Mucosa of stomach (tissue), 1 donor: ENCODE data around the gene PLEKHG3.

Source experiments
- H3K27me3 ChIP-seq: one replicate; pipeline ENCODE4 v1.7.0; 2013; ENCODE audit warnings: mild to moderate bottlenecking, low read length; ENCODE audit not compliant: control insufficient read depth, insufficient read depth
- H3K36me3 ChIP-seq: one replicate; pipeline ENCODE4 v1.7.0; 2013; ENCODE audit warnings: low read length; ENCODE audit not compliant: control insufficient read depth, insufficient read depth
- H3K4me1 ChIP-seq: one replicate; pipeline ENCODE4 v1.7.0; 2013; ENCODE audit warnings: mild to moderate bottlenecking, low read length; ENCODE audit not compliant: control insufficient read depth, insufficient read depth
- H3K4me3 ChIP-seq: one replicate; pipeline ENCODE4 v1.7.0; 2013; ENCODE audit warnings: low read length
- H3K9ac ChIP-seq: one replicate; pipeline ENCODE4 v1.7.0; 2013; ENCODE audit warnings: mild to moderate bottlenecking, low read length, moderate library complexity
- H3K9me3 ChIP-seq: one replicate; pipeline ENCODE4 v1.7.0; 2013; ENCODE audit warnings: mild to moderate bottlenecking, low read length, moderate library complexity; ENCODE audit not compliant: control insufficient read depth
- donor health status: Pancreatic carcinoma.

PLEKHG3 gene

GRCh38 chr14:64792871-64793560 lies 88.8 kb downstream of the PLEKHG3 start:
- H3K27me3 ChIP-seq, result no peaks in the 10 kb centered on the region
- H3K4me1 ChIP-seq, result no peaks in the 10 kb centered on the region
- H3K9ac ChIP-seq, result no peak overlapping the region
- no peak overlapping the region for H3K4me3 ChIP-seq
- H3K36me3 ChIP-seq, result no peaks in the 10 kb centered on the region
- H3K9me3 ChIP-seq, result no peaks in the 10 kb centered on the region

DNA sequence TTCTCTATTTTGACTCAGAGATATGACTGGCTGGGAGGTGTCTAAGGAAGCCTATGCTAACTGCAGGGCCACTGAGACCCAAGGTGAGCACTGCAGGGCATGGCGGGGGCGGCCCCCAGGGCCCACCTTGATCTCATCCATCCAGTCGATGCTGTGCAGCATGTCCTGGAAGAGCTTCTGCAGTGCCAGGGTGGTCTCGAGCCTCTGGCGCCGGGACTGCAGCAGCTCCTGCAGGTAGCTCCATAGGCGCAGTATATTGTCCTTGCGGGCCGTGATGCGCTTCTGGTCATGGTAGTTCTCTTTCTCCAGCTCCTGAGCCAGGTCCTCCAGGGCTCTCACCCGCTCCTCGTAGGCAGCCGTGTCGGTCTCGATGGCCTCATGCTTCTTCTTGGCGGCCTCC lies 91.0 kb downstream of the PLEKHG3 start:
- Histone ChIP-seq H3K27me3 (no peaks in the 10 kb centered on the region), H3K36me3 (no peaks in the 10 kb centered on the region), H3K9ac (no peak overlapping the region), H3K9me3 (no peaks in the 10 kb centered on the region), H3K4me1 (no peaks in the 10 kb centered on the region), H3K4me3 (no peak overlapping the region)

DNA sequence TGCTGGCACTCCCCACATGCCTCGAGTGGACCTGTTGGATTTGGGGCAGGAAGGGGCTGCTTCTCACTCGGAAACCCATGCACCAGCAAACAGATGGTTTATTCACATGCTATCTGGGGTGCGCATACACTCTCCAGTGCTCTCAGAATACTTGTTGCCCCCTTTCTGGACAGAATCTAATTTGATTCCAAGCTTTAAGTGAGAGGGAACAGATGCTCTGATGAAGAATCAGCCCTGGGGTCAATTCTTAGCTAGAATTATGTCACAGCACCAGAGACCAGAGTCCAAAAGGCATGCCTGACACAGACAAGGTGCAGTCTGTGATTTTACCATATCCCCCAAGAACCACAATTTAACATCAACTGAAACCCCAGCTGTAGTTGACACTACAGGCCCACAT lies 91.7 kb downstream of the PLEKHG3 start:
- no peaks in the 10 kb centered on the region for H3K36me3 ChIP-seq

GRCh38 chr14:64796369-64796768 lies 92.1 kb downstream of the PLEKHG3 start:
- Histone ChIP-seq H3K36me3 (no peaks in the 10 kb centered on the region), H3K9me3 (no peaks in the 10 kb centered on the region), H3K4me3 (no peak overlapping the region), H3K9ac (no peak overlapping the region), H3K4me1 (no peaks in the 10 kb centered on the region), H3K27me3 (no peaks in the 10 kb centered on the region)

More for the DNA sequence above, 91.7 kb downstream of the PLEKHG3 start:
- no peaks in the 10 kb centered on the region for H3K4me1 ChIP-seq
- H3K9me3 ChIP-seq, result no peaks in the 10 kb centered on the region
- H3K4me3 ChIP-seq, result no peak overlapping the region
- no peaks in the 10 kb centered on the region for H3K27me3 ChIP-seq
- H3K9ac ChIP-seq, result no peak overlapping the region

DNA sequence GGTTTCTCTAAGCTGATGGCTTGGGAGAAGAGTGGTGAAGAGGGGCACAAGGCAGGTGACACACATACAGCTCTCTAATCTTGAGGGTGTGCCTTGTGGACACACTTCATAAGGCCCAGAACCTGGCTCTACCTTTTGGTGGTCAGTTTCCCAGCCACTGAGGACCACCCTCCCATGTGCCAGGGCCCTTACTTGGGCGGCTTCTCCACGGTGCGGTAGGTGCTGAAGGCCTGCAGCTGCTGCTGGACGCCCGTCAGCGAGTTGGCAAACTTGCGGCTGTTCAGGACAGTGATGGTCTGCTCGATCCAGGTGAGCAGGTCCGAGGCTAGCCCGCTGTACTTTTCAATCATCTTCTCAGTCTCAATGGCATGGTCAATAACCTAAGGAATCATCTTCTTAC lies 95.3 kb downstream of the PLEKHG3 start:
- H3K9me3 ChIP-seq, result no peaks in the 10 kb centered on the region
- H3K36me3 ChIP-seq, result no peaks in the 10 kb centered on the region
- H3K27me3 ChIP-seq, result no peaks in the 10 kb centered on the region
- no peaks in the 10 kb centered on the region for H3K4me1 ChIP-seq
- no peak overlapping the region for H3K9ac ChIP-seq
- no peak overlapping the region for H3K4me3 ChIP-seq
